ENCODE measurements around the gene PRTN3.
"Not testable (repeated sequence)": the region's sequence is repeated elsewhere in the genome, so short reads cannot be mapped to it uniquely, and the experiment has no call there.

Gene PRTN3

DNA sequence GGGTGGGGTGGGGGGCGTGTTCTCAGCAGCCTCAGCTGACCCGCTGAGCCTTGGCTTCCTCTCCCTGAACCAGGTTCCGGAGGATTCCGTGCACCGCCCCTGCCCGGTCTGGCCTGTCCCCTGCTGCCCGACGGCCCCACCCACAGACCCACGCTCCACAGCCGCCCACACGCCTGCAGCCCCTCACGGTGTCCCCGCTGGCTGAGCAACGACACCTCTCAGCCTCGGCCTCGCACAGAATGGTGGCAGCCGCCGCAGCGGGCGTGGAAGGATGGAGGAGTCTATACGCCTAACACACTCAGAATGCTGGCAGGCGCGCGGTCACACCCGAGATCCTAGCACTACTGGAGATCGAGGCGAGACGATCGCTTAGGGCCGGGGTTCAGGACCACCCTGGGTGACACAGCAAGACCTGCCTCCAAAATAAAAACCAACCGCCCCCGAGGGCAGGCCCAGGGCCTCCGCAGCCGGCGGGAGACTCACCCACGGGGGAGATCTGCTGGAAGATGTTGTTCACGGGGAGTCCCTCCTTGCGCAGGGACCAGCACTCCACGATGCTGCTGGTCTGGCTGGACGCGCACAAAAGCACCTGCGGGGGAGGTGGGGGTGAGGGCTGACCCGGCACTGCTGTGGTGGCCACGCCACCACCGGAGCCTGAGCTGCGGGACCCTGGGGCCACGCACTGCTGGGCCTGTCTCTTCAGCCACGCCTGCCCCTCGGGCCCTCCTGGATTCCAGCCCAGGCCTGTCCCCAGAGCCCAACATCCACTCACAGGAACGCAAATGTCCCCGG is 43.8 kb downstream of the PRTN3 start:
- DNase-seq = no peak

DNA sequence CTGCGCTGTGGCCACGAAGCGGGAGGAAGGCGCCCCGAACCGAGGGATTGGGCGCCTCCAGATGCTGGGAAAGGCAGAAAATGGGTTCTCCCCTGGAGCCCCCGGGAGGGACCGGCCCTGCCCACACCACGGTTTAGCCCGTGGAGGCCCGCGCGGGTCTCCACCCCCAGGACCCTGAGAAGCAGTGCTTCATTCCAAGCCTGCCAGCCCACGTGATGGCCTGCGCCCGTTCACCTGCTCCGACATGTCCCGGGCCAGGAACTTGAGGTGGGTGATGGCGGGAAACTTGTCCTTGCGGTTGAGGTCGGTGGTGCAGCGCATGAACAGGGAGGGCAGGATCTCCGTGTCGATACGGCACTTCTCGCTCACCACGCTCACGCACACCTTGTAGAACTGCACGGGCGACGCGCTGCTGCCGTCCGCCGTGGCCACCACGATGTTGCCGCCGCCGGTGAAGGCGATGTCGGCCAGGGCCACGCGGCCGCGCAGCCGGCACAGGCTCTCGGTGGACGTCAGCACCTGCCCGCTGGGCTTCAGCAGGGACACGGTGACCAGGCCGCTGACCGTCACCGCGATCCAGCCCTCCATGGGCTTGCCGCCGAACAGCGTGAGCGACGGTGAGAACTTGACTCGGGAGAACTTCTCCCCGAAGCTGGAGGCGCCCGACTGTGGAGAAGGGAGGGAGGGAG is 44.9 kb downstream of the PRTN3 start:
- no peak for DNase-seq

DNA sequence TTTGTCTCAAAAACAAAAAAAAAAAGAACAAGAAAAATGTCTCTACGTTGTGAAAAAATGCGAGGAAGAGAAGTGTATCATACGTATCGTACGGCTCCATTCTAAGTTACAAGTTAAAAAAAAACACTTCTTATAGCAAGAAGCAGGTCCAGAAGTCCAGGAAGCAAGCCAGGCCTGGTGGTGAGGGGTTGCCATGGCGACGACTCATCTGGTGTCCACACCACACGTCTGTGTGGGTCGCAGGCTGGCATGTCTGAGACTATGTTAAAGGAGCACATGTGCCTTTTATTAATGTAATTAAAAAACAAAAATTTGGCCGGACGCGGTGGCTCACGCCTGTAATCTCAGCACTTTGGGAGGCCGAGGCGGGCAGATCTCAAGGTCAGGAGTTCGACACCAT is 46.3 kb downstream of the PRTN3 start:
- no peak for DNase-seq

DNA sequence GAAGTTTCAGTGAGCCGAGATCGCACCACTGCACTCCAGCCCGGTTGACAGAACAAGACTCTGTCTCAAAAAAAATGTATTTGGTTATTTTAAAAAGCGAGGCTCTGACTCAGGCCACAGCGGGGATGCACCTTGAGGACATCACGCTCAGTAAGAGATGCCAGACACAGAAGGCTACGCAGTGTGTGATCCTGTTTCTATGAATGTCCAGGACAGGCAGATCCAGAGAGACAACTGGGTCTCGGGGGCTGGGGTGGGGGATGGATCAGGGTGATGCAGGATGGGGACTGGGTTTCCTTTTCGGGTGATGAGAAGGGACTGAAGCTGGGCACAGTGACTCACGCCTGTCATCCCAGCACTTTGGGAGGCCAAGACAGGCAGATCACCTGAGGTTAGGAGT is 46.8 kb downstream of the PRTN3 start:
- DNase-seq = no peak

DNA sequence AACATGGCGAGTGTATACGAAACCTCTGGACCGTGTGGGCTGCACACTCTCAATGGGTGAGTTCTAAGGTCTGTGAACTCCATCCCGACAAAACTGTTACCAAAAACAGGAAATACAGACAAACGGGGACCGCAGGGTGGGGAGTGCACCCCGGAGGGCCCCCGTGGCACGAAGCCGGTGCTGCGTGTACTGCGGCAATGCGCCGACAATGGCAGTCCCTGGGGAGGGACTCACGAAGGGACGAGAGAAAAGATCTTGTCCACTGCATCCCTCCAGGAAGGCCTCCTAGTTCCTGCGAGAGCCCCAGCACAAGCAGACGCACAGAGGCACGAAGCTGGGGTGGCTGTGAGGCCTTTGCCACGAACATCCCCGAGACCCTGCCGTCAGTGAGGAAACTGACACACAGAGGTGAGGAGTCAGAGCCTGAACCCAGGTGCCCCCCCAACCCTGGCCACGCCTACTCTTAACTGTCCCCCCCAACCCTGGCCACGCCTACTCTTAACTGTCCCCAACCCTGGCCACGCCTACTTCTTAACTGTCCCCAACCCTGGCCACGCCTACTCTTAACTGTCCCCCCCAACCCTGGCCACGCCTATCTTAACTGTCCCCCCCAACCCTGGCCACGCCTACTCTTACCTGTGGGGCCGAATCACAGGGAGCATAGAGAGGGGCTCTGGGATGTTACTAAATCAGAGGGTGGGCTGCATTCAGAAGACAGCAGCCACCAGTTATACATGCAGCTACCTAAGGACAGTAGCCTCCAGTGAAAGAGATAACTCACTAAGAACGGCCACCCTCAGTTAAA is 48.0 kb downstream of the PRTN3 start:
- DNase-seq = peak; percentile 85

DNA sequence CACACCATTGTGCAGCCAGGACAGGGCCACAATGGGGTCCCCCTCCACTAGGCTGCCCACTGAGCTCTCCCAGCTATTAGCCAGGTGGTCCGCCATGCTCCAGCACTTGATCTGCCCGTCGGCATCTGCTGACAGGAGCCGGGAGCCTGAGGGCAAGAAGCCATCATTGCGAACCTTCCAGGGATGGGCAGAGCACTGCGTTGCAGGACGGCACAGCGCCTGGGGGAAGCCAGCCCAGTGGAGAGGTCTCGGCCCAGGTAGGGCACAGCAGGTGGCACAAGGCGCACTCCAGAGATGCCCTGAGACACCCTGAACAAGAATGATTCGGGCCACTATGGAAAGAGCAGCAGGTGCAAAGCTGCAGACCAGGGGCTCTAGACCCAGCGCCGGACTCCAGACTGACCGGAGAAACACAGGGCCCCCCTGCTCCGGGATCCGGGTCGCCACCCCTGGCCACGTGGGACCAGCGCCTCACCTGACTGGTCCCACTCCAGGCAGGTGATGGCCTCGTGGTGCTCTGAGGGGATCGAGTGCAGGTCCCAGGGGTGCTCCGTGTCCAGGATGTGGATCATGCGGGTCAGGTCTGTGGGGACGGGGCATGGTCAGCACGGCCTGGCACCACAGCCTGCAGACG is 49.0 kb downstream of the PRTN3 start:
- no peak for DNase-seq

DNA sequence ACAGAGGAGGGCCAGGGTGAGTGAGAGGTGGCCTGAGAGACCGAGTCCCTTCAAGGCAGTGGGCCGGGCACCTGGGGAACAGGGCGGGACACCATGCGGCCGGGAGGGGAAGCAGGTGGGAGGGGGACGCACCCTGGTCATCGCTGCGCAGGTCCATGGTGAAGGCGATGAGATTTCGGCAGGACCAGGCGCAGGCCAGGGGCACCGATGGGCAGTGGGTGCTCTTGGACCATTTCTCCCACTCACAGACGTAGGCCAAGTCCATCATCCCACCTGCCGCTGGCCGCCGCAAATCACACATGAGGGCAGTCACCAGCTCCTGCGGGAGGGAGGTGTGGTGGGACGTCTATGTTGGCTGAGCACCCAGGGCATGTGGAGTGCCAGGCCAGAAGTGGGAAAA is 50.0 kb downstream of the PRTN3 start:
- no peak for DNase-seq

DNA sequence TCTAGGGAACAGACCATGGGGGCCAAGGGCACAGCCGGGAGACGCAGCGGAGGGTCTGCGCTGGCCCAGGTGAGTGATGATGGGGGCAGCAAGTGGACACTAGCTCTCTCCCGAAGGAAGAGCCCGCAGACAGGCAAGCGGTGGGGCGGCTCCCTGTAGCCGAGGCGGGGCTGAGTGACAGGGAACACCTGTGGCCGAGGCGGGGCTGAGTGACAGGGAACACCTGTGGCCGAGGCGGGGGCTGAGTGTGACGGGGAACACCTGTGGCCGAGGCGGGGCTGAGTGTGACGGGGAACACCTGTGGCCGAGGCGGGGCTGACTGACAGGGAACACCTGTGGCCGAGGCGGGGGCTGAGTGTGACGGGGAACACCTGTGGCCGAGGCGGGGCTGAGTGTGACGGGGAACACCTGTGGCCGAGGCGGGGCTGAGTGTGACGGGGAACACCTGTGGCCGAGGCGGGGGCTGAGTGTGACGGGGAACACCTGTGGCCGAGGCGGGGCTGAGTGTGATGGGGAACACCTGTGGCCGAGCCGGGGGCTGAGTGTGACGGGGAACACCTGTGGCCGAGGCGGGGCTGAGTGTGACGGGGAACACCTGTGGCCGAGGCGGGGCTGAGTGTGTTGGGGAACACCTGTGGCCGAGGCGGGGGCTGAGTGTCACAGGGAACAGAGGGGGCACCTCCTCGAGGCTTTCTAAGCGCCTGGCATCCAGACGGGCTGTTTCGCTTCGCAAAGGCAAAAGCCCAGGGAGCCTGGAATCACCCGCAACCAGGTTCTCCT is 50.8 kb downstream of the PRTN3 start:
- DNase-seq = not testable (repeated sequence)

DNA sequence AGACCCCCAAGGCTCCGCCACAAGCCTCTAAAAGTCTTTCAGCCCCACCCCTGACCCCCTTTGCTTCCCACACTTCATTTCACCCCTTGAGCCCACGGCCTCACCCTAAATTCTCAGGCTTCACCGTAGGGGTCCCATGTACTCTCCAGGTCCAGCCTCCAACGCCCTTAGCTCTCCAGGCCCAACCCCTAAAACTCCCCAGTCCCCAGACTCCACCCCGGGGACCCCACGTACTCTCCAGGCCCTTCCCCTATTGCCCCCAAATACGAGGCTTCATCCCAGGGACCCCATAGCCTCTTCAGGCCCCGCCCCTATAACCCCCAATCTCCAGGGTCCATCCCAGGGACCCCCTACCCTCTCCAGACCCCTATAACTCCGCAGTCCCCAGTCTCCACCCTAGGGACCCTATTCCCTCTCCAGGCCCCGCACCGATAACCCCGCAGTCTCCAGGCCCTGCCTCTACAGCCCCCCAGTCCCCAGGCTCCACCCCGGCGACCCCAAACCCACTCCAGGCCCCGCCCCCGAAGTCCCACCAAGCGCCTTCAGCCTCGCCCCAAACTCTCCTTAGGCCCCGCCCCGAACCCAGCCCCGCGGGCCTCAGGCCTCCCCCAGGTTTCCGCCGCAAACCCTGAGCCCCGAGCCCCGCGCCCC is 51.6 kb downstream of the PRTN3 start:
- no peak for DNase-seq

DNA sequence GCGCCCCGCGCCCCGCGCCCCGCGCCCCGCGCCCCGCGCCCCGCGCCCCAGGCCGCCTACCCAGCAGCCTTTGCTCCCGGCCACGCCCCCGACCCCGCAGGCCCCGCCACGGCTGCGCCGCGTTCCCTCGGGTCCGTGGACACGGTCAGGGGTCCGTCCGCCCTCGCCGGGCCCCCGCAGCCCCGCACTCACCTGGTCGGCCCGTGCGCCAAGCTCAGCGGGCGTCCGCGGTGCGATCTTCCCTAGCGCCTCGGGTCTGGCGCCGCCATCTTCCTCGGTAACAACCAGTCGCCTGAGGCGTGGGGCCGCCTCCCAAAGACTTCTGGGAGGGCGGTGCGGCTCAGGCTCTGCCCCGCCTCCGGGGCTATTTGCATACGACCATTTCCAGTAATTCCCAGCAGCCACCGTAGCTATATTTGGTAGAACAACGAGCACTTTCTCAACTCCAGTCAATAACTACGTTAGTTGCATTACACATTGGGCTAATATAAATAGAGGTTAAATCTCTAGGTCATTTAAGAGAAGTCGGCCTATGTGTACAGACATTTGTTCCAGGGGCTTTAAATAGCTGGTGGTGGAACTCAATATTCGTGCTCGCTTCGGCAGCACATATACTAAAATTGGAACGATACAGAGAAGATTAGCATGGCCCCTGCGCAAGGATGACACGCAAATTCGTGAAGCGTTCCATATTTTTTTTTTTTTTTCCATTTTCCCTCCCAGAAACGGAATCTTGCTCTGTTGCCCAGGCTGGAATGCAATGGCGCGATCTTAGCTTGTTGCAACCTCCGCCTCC is 52.3 kb downstream of the PRTN3 start, which contains the start of the genes MED16 and RNU6-9:
MED16 (minus strand) TSS at position 294 of the 796 bp plus-strand sequence. CDS start 2,056 bp downstream, outside the sequence.
RNU6-9 (plus strand) TSS at position 591 of the 796 bp plus-strand sequence.
- DNase-seq = peak; percentile 95

DNA sequence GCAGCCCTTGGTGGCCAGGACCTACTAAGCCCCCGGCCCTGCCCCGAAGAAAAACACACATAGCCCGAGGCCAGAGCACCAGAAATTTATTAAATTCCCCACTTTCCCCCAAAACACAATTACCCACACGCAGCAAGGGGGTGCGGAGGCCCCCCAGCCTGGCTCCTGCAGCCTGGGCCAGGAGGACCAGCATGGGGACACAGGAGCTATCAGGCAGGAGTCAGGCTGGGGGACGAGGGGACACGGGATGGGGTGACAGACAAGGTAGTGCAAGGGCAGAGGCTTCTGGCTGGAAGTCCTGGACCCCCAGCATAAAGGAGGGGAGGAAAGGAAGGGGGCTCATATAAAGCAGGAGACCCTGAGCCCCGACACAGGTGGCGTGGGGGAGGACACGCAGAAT is 55.6 kb downstream of the PRTN3 start:
- DNase-seq = no peak

DNA sequence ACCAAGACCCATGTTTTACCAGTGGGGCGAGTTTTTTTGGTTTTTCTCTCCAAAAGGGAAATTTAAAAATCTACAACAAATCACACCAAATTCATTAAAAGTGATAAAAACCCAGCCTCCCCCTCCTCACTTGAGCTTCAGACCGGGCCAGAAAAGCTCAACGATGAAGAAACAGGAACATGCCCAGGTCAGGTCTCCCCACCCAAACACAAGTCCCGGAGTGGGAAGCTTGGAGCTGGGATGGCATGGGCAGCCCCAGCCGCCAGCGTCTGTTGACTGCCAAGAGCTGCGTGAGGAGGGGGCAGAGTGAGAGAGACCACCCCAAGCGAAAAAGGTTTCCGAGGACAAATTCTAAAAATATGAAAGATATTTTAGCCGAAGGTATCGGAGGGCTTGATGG is 56.2 kb downstream of the PRTN3 start:
- DNase-seq = no peak

DNA sequence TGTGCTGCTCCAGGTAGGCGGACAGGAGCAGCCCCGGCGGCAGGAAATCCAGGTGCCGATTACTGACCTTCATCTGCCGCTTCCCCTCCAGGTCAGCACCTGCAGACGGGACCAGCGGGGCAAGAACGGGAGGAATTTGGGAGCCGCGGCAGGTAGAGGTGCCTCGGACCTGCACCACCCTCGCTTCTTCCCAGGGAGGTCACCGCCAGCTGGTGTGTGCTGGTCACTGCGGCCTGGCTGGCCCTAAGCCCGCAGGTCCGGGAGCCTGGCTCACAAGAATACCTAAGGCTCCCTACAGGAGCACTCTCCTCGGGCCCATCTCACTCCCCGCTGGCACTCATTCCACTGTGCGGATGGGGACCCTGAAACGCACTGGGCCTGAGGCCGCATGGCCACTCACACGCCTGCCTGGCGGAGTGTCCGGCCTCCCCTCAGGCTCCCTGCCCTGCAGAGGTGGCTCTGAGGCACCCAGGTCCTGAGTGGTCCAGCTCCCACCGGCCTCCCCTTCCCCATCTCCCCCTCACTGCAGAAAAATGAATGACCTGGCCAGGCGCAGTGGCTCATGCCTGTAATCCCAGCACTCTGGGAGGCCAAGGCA is 56.7 kb downstream of the PRTN3 start:
- no peak for DNase-seq
